T-helper 2 cell treated with Interferon-gamma antibody and Interleukin-4, amounts not matched to agents 5 μg/mL and 100 μg/mL, for 36 hours (primary cell): ENCODE data around the gene CSRNP3.
"Not testable (repeated sequence)": the region's sequence is repeated elsewhere in the genome, so short reads cannot be mapped to it uniquely, and the experiment has no call there.

Source experiments
- DNase-seq: peaks from one replicate; pipeline ENCODE4 v3.0.0; 2021; ENCODE audit warnings: low spot score
- H3K27ac Mint-ChIP-seq: one replicate; pipeline ENCODE4 v1.8.0; 2021; ENCODE audit warnings: mild to moderate bottlenecking, mixed read lengths
- H3K27me3 Mint-ChIP-seq: one replicate; pipeline ENCODE4 v1.8.0; 2021; ENCODE audit warnings: low read depth, mixed read lengths
- H3K36me3 Mint-ChIP-seq: one replicate; pipeline ENCODE4 v1.8.0; 2021; ENCODE audit warnings: low read depth, mixed read lengths
- H3K4me1 Mint-ChIP-seq: one replicate; pipeline ENCODE4 v1.8.0; 2021; ENCODE audit warnings: low read depth, mixed read lengths
- H3K4me3 Mint-ChIP-seq: one replicate; pipeline ENCODE4 v1.8.0; 2022; ENCODE audit warnings: mild to moderate bottlenecking, moderate library complexity, mixed read lengths
- H3K9me3 Mint-ChIP-seq: one replicate; pipeline ENCODE4 v1.8.0; 2021; ENCODE audit warnings: mixed read lengths

CSRNP3 gene

GRCh38 chr2:165660361-165660760 lies 190.9 kb downstream of the CSRNP3 start:
- H3K27ac Mint-ChIP-seq = no peak overlapping the region
- no peaks in the 10 kb centered on the region for H3K36me3 Mint-ChIP-seq
- no peaks in the 10 kb centered on the region for H3K4me1 Mint-ChIP-seq
- H3K9me3 Mint-ChIP-seq = no peaks in the 10 kb centered on the region
- no peaks in the 10 kb centered on the region for H3K27me3 Mint-ChIP-seq
- DNase-seq = no peak
- no peak overlapping the region for H3K4me3 Mint-ChIP-seq

- Mint-ChIP-seq H3K27me3 (no peaks in the 10 kb centered on the region), H3K4me1 (no peaks in the 10 kb centered on the region), H3K4me3 (no peak overlapping the region), H3K27ac (no peak overlapping the region), H3K36me3 (no peaks in the 10 kb centered on the region), H3K9me3 (no peaks in the 10 kb centered on the region)
- no peak for DNase-seq
Measured at GRCh38 chr2:165662720-165663119, 193.2 kb downstream of the CSRNP3 start.

- H3K27me3 Mint-ChIP-seq = no peaks in the 10 kb centered on the region
- DNase-seq = no peak
- no peaks in the 10 kb centered on the region for H3K4me1 Mint-ChIP-seq
- H3K4me3 Mint-ChIP-seq = no peak overlapping the region
- H3K36me3 Mint-ChIP-seq = no peaks in the 10 kb centered on the region
- no peak overlapping the region for H3K27ac Mint-ChIP-seq
- H3K9me3 Mint-ChIP-seq = no peaks in the 10 kb centered on the region
Measured at GRCh38 chr2:165665614-165666013, 196.1 kb downstream of the CSRNP3 start.

- H3K4me1 Mint-ChIP-seq, H3K27ac Mint-ChIP-seq, H3K27me3 Mint-ChIP-seq, DNase-seq, H3K4me3 Mint-ChIP-seq, H3K36me3 Mint-ChIP-seq, H3K9me3 Mint-ChIP-seq: not testable (repeated sequence)
Measured at GRCh38 chr2:165666073-165666472, 196.6 kb downstream of the CSRNP3 start.

GRCh38 chr2:165666605-165667004 lies 197.1 kb downstream of the CSRNP3 start:
- Mint-ChIP-seq H3K4me3 (no peak overlapping the region), H3K4me1 (no peaks in the 10 kb centered on the region)

GRCh38 chr2:165667375-165667774 lies 197.9 kb downstream of the CSRNP3 start:
- H3K4me3 Mint-ChIP-seq = no peak overlapping the region
- DNase-seq = no peak
- H3K9me3 Mint-ChIP-seq = no peaks in the 10 kb centered on the region
- peaks cover 3% of the 10 kb centered on the region for H3K27me3 Mint-ChIP-seq
- no peak overlapping the region for H3K27ac Mint-ChIP-seq
- no peaks in the 10 kb centered on the region for H3K36me3 Mint-ChIP-seq
- H3K4me1 Mint-ChIP-seq = no peaks in the 10 kb centered on the region

More at GRCh38 chr2:165666605-165667004, 197.1 kb downstream of the CSRNP3 start:
- H3K9me3 Mint-ChIP-seq = no peaks in the 10 kb centered on the region
- H3K36me3 Mint-ChIP-seq = no peaks in the 10 kb centered on the region
- no peak overlapping the region for H3K27ac Mint-ChIP-seq
- H3K27me3 Mint-ChIP-seq = no peaks in the 10 kb centered on the region
- DNase-seq = no peak

GRCh38 chr2:165674780-165675179 lies 205.3 kb downstream of the CSRNP3 start:
- Mint-ChIP-seq H3K9me3 (no peaks in the 10 kb centered on the region), H3K27ac (no peak overlapping the region)

GRCh38 chr2:165675551-165675968 lies 206.1 kb downstream of the CSRNP3 start:
- no peaks in the 10 kb centered on the region for H3K9me3 Mint-ChIP-seq
- no peak for DNase-seq
- peaks cover 3% of the 10 kb centered on the region for H3K27me3 Mint-ChIP-seq
- H3K36me3 Mint-ChIP-seq = no peaks in the 10 kb centered on the region
- H3K4me1 Mint-ChIP-seq = no peaks in the 10 kb centered on the region
- H3K27ac Mint-ChIP-seq = no peak overlapping the region
- H3K4me3 Mint-ChIP-seq = no peak overlapping the region

More at GRCh38 chr2:165674780-165675179, 205.3 kb downstream of the CSRNP3 start:
- Mint-ChIP-seq H3K4me3 (no peak overlapping the region), H3K36me3 (no peaks in the 10 kb centered on the region), H3K27me3 (peaks cover 3% of the 10 kb centered on the region), H3K4me1 (no peaks in the 10 kb centered on the region)
- DNase-seq = no peak

- H3K27ac Mint-ChIP-seq = no peak overlapping the region
- H3K4me1 Mint-ChIP-seq = no peaks in the 10 kb centered on the region
- no peak for DNase-seq
- no peak overlapping the region for H3K4me3 Mint-ChIP-seq
- no peaks in the 10 kb centered on the region for H3K27me3 Mint-ChIP-seq
- H3K9me3 Mint-ChIP-seq = no peaks in the 10 kb centered on the region
- no peaks in the 10 kb centered on the region for H3K36me3 Mint-ChIP-seq
Measured at GRCh38 chr2:165678882-165679281, 209.4 kb downstream of the CSRNP3 start.

GRCh38 chr2:165679621-165680020 lies 210.1 kb downstream of the CSRNP3 start:
- no peak for DNase-seq
- Mint-ChIP-seq H3K4me3 (no peak overlapping the region), H3K9me3 (no peaks in the 10 kb centered on the region), H3K27me3 (no peaks in the 10 kb centered on the region), H3K27ac (no peak overlapping the region), H3K36me3 (no peaks in the 10 kb centered on the region), H3K4me1 (no peaks in the 10 kb centered on the region)

- no peak overlapping the region for H3K27ac Mint-ChIP-seq
- H3K4me3 Mint-ChIP-seq = no peak overlapping the region
- DNase-seq = no peak
- no peaks in the 10 kb centered on the region for H3K9me3 Mint-ChIP-seq
- peaks cover 5% of the 10 kb centered on the region for H3K27me3 Mint-ChIP-seq
- H3K36me3 Mint-ChIP-seq = no peaks in the 10 kb centered on the region
- no peaks in the 10 kb centered on the region for H3K4me1 Mint-ChIP-seq
Measured at GRCh38 chr2:165681841-165682240, 212.3 kb downstream of the CSRNP3 start.

- peaks cover 7% of the 10 kb centered on the region for H3K27me3 Mint-ChIP-seq
- no peaks in the 10 kb centered on the region for H3K4me1 Mint-ChIP-seq
- H3K36me3 Mint-ChIP-seq = no peaks in the 10 kb centered on the region
- no peaks in the 10 kb centered on the region for H3K9me3 Mint-ChIP-seq
- H3K4me3 Mint-ChIP-seq = no peak overlapping the region
- DNase-seq = no peak
- no peak overlapping the region for H3K27ac Mint-ChIP-seq
Measured at GRCh38 chr2:165682546-165682945, 213.0 kb downstream of the CSRNP3 start.

- H3K27me3 Mint-ChIP-seq = peaks cover 8% of the 10 kb centered on the region
- H3K36me3 Mint-ChIP-seq = no peaks in the 10 kb centered on the region
- no peak for DNase-seq
- no peaks in the 10 kb centered on the region for H3K4me1 Mint-ChIP-seq
- H3K27ac Mint-ChIP-seq = no peak overlapping the region
- H3K9me3 Mint-ChIP-seq = no peaks in the 10 kb centered on the region
- no peak overlapping the region for H3K4me3 Mint-ChIP-seq
Measured at GRCh38 chr2:165686800-165687199, 217.3 kb downstream of the CSRNP3 start.

- H3K9me3 Mint-ChIP-seq = no peaks in the 10 kb centered on the region
- H3K4me1 Mint-ChIP-seq = no peaks in the 10 kb centered on the region
- H3K27me3 Mint-ChIP-seq = peaks cover 8% of the 10 kb centered on the region
- DNase-seq = no peak
- no peaks in the 10 kb centered on the region for H3K36me3 Mint-ChIP-seq
- no peak overlapping the region for H3K4me3 Mint-ChIP-seq
- H3K27ac Mint-ChIP-seq = no peak overlapping the region
Measured at GRCh38 chr2:165687426-165688002, 218.0 kb downstream of the CSRNP3 start.

- H3K9me3 Mint-ChIP-seq = no peaks in the 10 kb centered on the region
Measured at GRCh38 chr2:165691615-165692014, 222.1 kb downstream of the CSRNP3 start.

More at GRCh38 chr2:165691615-165692014, 222.1 kb downstream of the CSRNP3 start:
- peaks cover 10% of the 10 kb centered on the region for H3K27me3 Mint-ChIP-seq
- no peak overlapping the region for H3K27ac Mint-ChIP-seq
- H3K4me1 Mint-ChIP-seq = no peaks in the 10 kb centered on the region
- DNase-seq = no peak
- H3K36me3 Mint-ChIP-seq = no peaks in the 10 kb centered on the region
- no peak overlapping the region for H3K4me3 Mint-ChIP-seq
